ENCODE results near the gene DKKL1. TPM values are rescaled to one million over a fixed set of nuclear protein-coding genes. Genes with fewer than 3 reads are reported as not detected.

The DKKL1 gene
- polyA plus RNA-seq, 1 of the 3 experiments (the other 2 are of a cell fraction): 0.36 TPM

DNA sequence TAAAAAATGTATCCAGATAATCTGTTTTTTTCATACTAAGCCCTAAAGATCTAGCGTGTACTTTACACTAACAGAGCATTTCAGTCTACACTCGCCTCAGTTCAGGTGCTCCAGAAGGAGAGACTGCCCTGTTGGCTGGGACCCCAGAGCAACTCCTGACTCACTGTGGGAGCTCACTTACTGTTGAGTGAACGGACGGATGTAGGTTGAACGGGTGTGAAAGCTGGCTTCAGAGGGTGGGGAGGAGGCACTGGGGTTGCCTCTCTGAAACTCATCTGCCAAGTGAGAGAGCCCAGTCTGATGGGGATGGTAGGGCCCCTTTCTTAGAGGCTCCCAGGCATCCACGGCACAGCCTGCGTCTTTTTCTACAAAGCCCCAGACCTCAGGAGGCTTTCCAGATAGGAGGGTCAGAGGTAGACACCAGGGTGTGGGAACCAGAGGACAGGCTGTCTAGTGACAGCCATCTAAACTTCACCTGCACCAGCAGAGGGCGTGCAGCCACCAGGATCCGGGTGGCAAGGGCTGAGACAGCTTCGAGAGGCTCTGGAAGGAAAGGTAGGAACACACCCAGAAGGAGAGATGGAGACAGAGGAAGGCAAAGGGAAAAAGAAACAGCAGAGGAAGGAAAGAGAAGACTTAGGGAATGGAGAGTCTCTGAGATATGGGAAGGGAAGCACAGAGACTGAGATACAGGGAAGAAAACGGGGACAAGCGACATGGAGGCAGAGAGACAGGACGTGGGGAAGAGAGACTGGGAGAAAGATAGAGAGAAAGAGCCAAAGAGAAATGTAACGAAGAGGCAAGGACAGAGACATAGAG, 28.1 kb downstream of the DKKL1 start:
- Histone ChIP-seq H2AFZ (ENCODE audit: low read depth) (no peak overlapping the region), H3K4me3 (ENCODE audit: low read depth in 2 of 2, low read length in 1 of 2) (peak overlapping the region in 1 of 2 experiments; percentile 33; a peak in 1 of 4 replicates), H3F3A (replicated peaks; ENCODE audit: insufficient read depth) (peaks cover 9% of the 10 kb centered on the region), H3K79me2 (ENCODE audit: insufficient read depth) (no peaks in the 10 kb centered on the region), H3K4me1 (ENCODE audit: control insufficient read depth in 1 of 2, insufficient read depth in 2 of 2, low read depth in 1 of 2, low read length in 1 of 2) (peaks cover 0 to 3% of the 10 kb centered on the region in 2 experiments; a peak in 1 of 4 replicates), H3K27ac (ENCODE audit: low read depth in 2 of 2, low read length in 1 of 2) (no peak overlapping the region), H3K9ac (no peak overlapping the region), H3K27me3 (ENCODE audit: insufficient read depth) (peaks cover 32% of the 10 kb centered on the region), H3K9me3 (no peaks in the 10 kb centered on the region), H4K20me1 (ENCODE audit: insufficient read depth) (no peaks in the 10 kb centered on the region), H3K36me3 (replicated peaks in 1 of 2; ENCODE audit: control insufficient read depth in 1 of 2, insufficient read depth in 2 of 2, low read length in 1 of 2) (no peaks in the 10 kb centered on the region), H3K9me2 (no peaks in the 10 kb centered on the region), H3K4me2 (no peak overlapping the region)
- DNase-seq: peak; percentile 88
- peak; percentile 20 for TF ChIP-seq CHD2 (IDR thresholded peaks at IDR 0.05; ENCODE audit: low read length, partially characterized antibody)
- peak; percentile 85 for TF ChIP-seq CTCF (IDR thresholded peaks at IDR 0.05)
- TF ChIP-seq SMC3 (IDR thresholded peaks at IDR 0.05; ENCODE audit: low read depth, low read length): peak; percentile 92
- TF ChIP-seq EZH2phosphoT487 (IDR thresholded peaks at IDR 0.05; ENCODE audit: borderline replicate concordance, low read depth): no peak
- TF ChIP-seq RAD21 (IDR thresholded peaks at IDR 0.05; ENCODE audit: low read length): peak; percentile 98
- WGBS (ENCODE audit: low lambda C conversion rate): 13% methylated on average over 14 of the region's 14 CpGs
- ChIA-PET POLR2A (no interaction called here), CTCF (interaction anchor here (0.6 to 8.8 kb wide), 19 partner anchors 9 to 480 kb away, joined by 3 to 149 read pairs (median 5); partner anchors contain the start of genes GFY and SLC17A7)

- TF ChIP-seq YY1 (IDR thresholded peaks at IDR 0.05; ENCODE audit: low read depth) (no peak), RCOR1 (IDR thresholded peaks at IDR 0.05; ENCODE audit: low read length) (no peak), IRF3 (IDR thresholded peaks at IDR 0.05; ENCODE audit: low read depth, low read length) (no peak), NRF1 (IDR thresholded peaks at IDR 0.05; ENCODE audit: low read depth, low read length) (no peak), GATA2 (CRISPR knock-in tag; IDR thresholded peaks at IDR 0.05) (no peak), USF2 (IDR thresholded peaks at IDR 0.05; ENCODE audit: borderline replicate concordance, low read depth, low read length) (no peak), FOSL2 (IDR thresholded peaks at IDR 0.05; ENCODE audit: borderline replicate concordance, low read depth) (no peak), CTCF (IDR thresholded peaks at IDR 0.05) (no peak), GABPA (IDR thresholded peaks at IDR 0.05; ENCODE audit: low read depth) (no peak), JUND (IDR thresholded peaks at IDR 0.05) (no peak), POLR2AphosphoS5 (IDR thresholded peaks at IDR 0.05; ENCODE audit: low read depth, low read length) (no peak), RAD21 (IDR thresholded peaks at IDR 0.05; ENCODE audit: low read length) (no peak), TEAD4 (IDR thresholded peaks at IDR 0.05; ENCODE audit: borderline replicate concordance, insufficient read depth) (no peak)
- TF ChIP-seq, protein P1, sequence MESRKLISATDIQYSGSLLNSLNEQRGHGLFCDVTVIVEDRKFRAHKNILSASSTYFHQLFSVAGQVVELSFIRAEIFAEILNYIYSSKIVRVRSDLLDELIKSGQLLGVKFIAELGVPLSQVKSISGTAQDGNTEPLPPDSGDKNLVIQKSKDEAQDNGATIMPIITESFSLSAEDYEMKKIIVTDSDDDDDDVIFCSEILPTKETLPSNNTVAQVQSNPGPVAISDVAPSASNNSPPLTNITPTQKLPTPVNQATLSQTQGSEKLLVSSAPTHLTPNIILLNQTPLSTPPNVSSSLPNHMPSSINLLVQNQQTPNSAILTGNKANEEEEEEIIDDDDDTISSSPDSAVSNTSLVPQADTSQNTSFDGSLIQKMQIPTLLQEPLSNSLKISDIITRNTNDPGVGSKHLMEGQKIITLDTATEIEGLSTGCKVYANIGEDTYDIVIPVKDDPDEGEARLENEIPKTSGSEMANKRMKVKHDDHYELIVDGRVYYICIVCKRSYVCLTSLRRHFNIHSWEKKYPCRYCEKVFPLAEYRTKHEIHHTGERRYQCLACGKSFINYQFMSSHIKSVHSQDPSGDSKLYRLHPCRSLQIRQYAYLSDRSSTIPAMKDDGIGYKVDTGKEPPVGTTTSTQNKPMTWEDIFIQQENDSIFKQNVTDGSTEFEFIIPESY (IDR thresholded peaks at IDR 0.05; ENCODE audit: borderline replicate concordance, low read depth): no peak
- H3K4me3 ChIP-seq (ENCODE audit: low read depth in 2 of 2, low read length in 1 of 2): no peak overlapping the region
- peaks cover 0 to 2% of the 10 kb centered on the region in 2 experiments; a peak in 1 of 4 replicates for H3K4me1 ChIP-seq (ENCODE audit: control insufficient read depth in 1 of 2, insufficient read depth in 2 of 2, low read depth in 1 of 2, low read length in 1 of 2)
- no peaks in the 10 kb centered on the region for H3K79me2 ChIP-seq (ENCODE audit: insufficient read depth)
- H3K9me2 ChIP-seq: no peaks in the 10 kb centered on the region
- H3K27me3 ChIP-seq (ENCODE audit: insufficient read depth): peaks cover 32% of the 10 kb centered on the region
- DNase-seq: no peak
- no peak overlapping the region for H3K27ac ChIP-seq (ENCODE audit: low read depth in 2 of 2, low read length in 1 of 2)
- H3F3A ChIP-seq (replicated peaks; ENCODE audit: insufficient read depth): peaks cover 9% of the 10 kb centered on the region
- POLR2A ChIA-PET: no interaction called here
- WGBS (ENCODE audit: low lambda C conversion rate): 15% methylated on average over 5 of the region's 5 CpGs
- no peak overlapping the region for H2AFZ ChIP-seq (ENCODE audit: low read depth)
- H3K9ac ChIP-seq: no peak overlapping the region
- no peaks in the 10 kb centered on the region for H3K36me3 ChIP-seq (replicated peaks in 1 of 2; ENCODE audit: control insufficient read depth in 1 of 2, insufficient read depth in 2 of 2, low read length in 1 of 2)
- H3K4me2 ChIP-seq: no peak overlapping the region
- no peaks in the 10 kb centered on the region for H3K9me3 ChIP-seq
- CTCF ChIA-PET: interaction anchor here (1.2 to 8.8 kb wide), 3 partner anchors 20 to 50 kb away, joined by 3 to 149 read pairs (median 108); partner anchors contain the start of gene SLC17A7
- no peaks in the 10 kb centered on the region for H4K20me1 ChIP-seq (ENCODE audit: insufficient read depth)
Measured at GRCh38 chr19:49393881-49394280, 30.2 kb downstream of the DKKL1 start.

Data from SK-N-SH (cell line).